ENCODE data around the gene CLCF1. TPM values are rescaled to one million over a fixed set of nuclear protein-coding genes. Genes with fewer than 3 reads are reported as not detected.
A peak's percentile ranks its signal among the peaks of the same experiment; 100 is the strongest.

The CLCF1 gene
- polyA plus RNA-seq, 1 of the 3 experiments (the other 2 are of a cell fraction): 27.0 TPM

- no peaks in the 10 kb centered on the region for H3K9me3 ChIP-seq
- WGBS (ENCODE audit: low lambda C conversion rate): 18% methylated on average over 15 of the region's 15 CpGs
- H3K9ac ChIP-seq: peak overlapping the region; percentile 97
- no peak for DNase-seq
- H2AFZ ChIP-seq (ENCODE audit: low read depth): peak overlapping the region; percentile 92; the same call in 1 of the 2 replicates
- H3K4me1 ChIP-seq (ENCODE audit: control insufficient read depth in 1 of 2, insufficient read depth in 2 of 2, low read depth in 1 of 2, low read length in 1 of 2): peaks cover 0 to 13% of the 10 kb centered on the region in 2 experiments; a peak in 1 of 4 replicates
- no peaks in the 10 kb centered on the region for H4K20me1 ChIP-seq (ENCODE audit: insufficient read depth)
- peak overlapping the region; percentile 76 to 98 for H3K4me3 ChIP-seq (ENCODE audit: low read depth in 2 of 2, low read length in 1 of 2)
- H3K4me2 ChIP-seq: peak overlapping the region; percentile 99
- H3K9me2 ChIP-seq: no peaks in the 10 kb centered on the region
- H3K79me2 ChIP-seq (ENCODE audit: insufficient read depth): peaks cover 23% of the 10 kb centered on the region
- no peaks in the 10 kb centered on the region for H3K27me3 ChIP-seq (ENCODE audit: insufficient read depth)
- ChIA-PET CTCF (interaction anchor here (1.0 to 2.7 kb wide), 11 partner anchors 9 to 224 kb away, joined by 3 to 53 read pairs (median 6); partner anchors contain the start of genes CLCF1 and PPP1CA), POLR2A (interaction anchor here (0.6 to 2.6 kb wide), 6 partner anchors 10 to 129 kb away, joined by 3 to 32 read pairs (median 4); partner anchors contain the start of genes PITPNM1, POLD4 and PPP1CA)
- H3K27ac ChIP-seq (ENCODE audit: low read depth in 2 of 2, low read length in 1 of 2): peak overlapping the region; percentile 80 to 82
- H3F3A ChIP-seq (replicated peaks; ENCODE audit: insufficient read depth): peaks cover 14% of the 10 kb centered on the region
- no peak for TF ChIP-seq TAF1 (IDR thresholded peaks at IDR 0.05; ENCODE audit: borderline replicate concordance, low read depth, low read length)
- no peak for TF ChIP-seq FOXJ3 (CRISPR knock-in tag; IDR thresholded peaks at IDR 0.05)
- no peak for TF ChIP-seq RXRA (IDR thresholded peaks at IDR 0.05; ENCODE audit: borderline replicate concordance, low read depth)
- TF ChIP-seq POLR2AphosphoS5 (IDR thresholded peaks at IDR 0.05; ENCODE audit: low read depth, low read length): no peak
- no peak for TF ChIP-seq ELF1 (IDR thresholded peaks at IDR 0.05)
- TF ChIP-seq NRF1 (IDR thresholded peaks at IDR 0.05; ENCODE audit: low read depth, low read length): no peak
- TF ChIP-seq RCOR1 (IDR thresholded peaks at IDR 0.05; ENCODE audit: low read length): no peak
- TF ChIP-seq GABPA (IDR thresholded peaks at IDR 0.05; ENCODE audit: low read depth): no peak
- no peak for TF ChIP-seq TCF12 (IDR thresholded peaks at IDR 0.05)
- no peak for TF ChIP-seq JUND (IDR thresholded peaks at IDR 0.05)
- TF ChIP-seq, protein P1, sequence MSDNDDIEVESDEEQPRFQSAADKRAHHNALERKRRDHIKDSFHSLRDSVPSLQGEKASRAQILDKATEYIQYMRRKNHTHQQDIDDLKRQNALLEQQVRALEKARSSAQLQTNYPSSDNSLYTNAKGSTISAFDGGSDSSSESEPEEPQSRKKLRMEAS (IDR thresholded peaks at IDR 0.05; ENCODE audit: low read depth): no peak
- TF ChIP-seq, protein P2, sequence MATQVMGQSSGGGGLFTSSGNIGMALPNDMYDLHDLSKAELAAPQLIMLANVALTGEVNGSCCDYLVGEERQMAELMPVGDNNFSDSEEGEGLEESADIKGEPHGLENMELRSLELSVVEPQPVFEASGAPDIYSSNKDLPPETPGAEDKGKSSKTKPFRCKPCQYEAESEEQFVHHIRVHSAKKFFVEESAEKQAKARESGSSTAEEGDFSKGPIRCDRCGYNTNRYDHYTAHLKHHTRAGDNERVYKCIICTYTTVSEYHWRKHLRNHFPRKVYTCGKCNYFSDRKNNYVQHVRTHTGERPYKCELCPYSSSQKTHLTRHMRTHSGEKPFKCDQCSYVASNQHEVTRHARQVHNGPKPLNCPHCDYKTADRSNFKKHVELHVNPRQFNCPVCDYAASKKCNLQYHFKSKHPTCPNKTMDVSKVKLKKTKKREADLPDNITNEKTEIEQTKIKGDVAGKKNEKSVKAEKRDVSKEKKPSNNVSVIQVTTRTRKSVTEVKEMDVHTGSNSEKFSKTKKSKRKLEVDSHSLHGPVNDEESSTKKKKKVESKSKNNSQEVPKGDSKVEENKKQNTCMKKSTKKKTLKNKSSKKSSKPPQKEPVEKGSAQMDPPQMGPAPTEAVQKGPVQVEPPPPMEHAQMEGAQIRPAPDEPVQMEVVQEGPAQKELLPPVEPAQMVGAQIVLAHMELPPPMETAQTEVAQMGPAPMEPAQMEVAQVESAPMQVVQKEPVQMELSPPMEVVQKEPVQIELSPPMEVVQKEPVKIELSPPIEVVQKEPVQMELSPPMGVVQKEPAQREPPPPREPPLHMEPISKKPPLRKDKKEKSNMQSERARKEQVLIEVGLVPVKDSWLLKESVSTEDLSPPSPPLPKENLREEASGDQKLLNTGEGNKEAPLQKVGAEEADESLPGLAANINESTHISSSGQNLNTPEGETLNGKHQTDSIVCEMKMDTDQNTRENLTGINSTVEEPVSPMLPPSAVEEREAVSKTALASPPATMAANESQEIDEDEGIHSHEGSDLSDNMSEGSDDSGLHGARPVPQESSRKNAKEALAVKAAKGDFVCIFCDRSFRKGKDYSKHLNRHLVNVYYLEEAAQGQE (IDR thresholded peaks at IDR 0.05; ENCODE audit: low read depth, low read length): no peak
- TF ChIP-seq, protein P3, sequence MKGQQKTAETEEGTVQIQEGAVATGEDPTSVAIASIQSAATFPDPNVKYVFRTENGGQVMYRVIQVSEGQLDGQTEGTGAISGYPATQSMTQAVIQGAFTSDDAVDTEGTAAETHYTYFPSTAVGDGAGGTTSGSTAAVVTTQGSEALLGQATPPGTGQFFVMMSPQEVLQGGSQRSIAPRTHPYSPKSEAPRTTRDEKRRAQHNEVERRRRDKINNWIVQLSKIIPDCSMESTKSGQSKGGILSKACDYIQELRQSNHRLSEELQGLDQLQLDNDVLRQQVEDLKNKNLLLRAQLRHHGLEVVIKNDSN (IDR thresholded peaks at IDR 0.05; ENCODE audit: borderline replicate concordance, low read depth): no peak
- TF ChIP-seq TEAD4 (IDR thresholded peaks at IDR 0.05; ENCODE audit: borderline replicate concordance, insufficient read depth): no peak
- TF ChIP-seq NFIC (IDR thresholded peaks at IDR 0.05; ENCODE audit: borderline replicate concordance): no peak
- TF ChIP-seq, protein P4, sequence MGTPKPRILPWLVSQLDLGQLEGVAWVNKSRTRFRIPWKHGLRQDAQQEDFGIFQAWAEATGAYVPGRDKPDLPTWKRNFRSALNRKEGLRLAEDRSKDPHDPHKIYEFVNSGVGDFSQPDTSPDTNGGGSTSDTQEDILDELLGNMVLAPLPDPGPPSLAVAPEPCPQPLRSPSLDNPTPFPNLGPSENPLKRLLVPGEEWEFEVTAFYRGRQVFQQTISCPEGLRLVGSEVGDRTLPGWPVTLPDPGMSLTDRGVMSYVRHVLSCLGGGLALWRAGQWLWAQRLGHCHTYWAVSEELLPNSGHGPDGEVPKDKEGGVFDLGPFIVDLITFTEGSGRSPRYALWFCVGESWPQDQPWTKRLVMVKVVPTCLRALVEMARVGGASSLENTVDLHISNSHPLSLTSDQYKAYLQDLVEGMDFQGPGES (IDR thresholded peaks at IDR 0.05; ENCODE audit: low read depth, low read length): no peak
- no peak for TF ChIP-seq RFX5 (IDR thresholded peaks at IDR 0.05; ENCODE audit: low read length)
- no peak for TF ChIP-seq RAD21 (IDR thresholded peaks at IDR 0.05; ENCODE audit: low read length)
- no peaks in the 10 kb centered on the region for H3K36me3 ChIP-seq (replicated peaks in 1 of 2; ENCODE audit: control insufficient read depth in 1 of 2, insufficient read depth in 2 of 2, low read length in 1 of 2)
Observed at GRCh38 chr11:67390947-67391303, 17.5 kb upstream of the CLCF1 start.
